DOHH2 (cell line): ENCODE measurements around the gene NR1H4.

Experiments
- H3F3A ChIP-seq: fragments of 200-600 bp; sonication (generic), shearing (Covaris generic); 2 replicates; pipeline ENCODE4 v1.6.0; 2016; ENCODE audit warnings: antibody characterized with exemption, mild to moderate bottlenecking; ENCODE audit not compliant: control insufficient read depth, insufficient read depth
- H3K27ac ChIP-seq: fragments of 200-600 bp; sonication (generic); 2 replicates; pipeline ENCODE4 v1.5.1; 2014; ENCODE audit warnings: low read depth, mild to moderate bottlenecking, low read length, moderate library complexity
- H3K27me3 ChIP-seq: fragments of 200-600 bp; sonication (generic); 2 replicates; pipeline ENCODE4 v1.6.1; 2014; ENCODE audit warnings: mild to moderate bottlenecking, low read length, mixed read lengths; ENCODE audit not compliant: control insufficient read depth
- H3K36me3 ChIP-seq: fragments of 200-600 bp; sonication (generic); 2 replicates; pipeline ENCODE4 v1.6.1; 2014; ENCODE audit warnings: mild to moderate bottlenecking, low read length, moderate library complexity, mixed read lengths; ENCODE audit not compliant: control insufficient read depth
- H3K4me1 ChIP-seq: fragments of 200-600 bp; sonication (generic); 2 replicates; pipeline ENCODE4 v1.6.1; 2014; ENCODE audit warnings: mild to moderate bottlenecking, low read length, mixed read lengths; ENCODE audit not compliant: control insufficient read depth
- H3K4me2 ChIP-seq: fragments of 200-600 bp; sonication (generic); 2 replicates; pipeline ENCODE4 v1.6.0; 2014; ENCODE audit warnings: mild to moderate bottlenecking, low read length, moderate library complexity
- H3K4me3 ChIP-seq: fragments of 200-600 bp; sonication (generic); 2 replicates; pipeline ENCODE4 v1.5.1; 2014; ENCODE audit warnings: mild to moderate bottlenecking, low read length, mixed read lengths
- H3K79me2 ChIP-seq: fragments of 200-600 bp; sonication (generic); 2 replicates; pipeline ENCODE4 v1.6.1; 2014; ENCODE audit warnings: mild to moderate bottlenecking, low read length, mixed read lengths; ENCODE audit not compliant: control insufficient read depth
- H3K9me2 ChIP-seq: fragments of 200-600 bp; sonication (generic); replicated peaks from 2 replicates; pipeline ENCODE4 v1.6.1; 2014; ENCODE audit warnings: mild to moderate bottlenecking, low read length, mixed read lengths; ENCODE audit not compliant: control insufficient read depth
- H3K9me3 ChIP-seq: fragments of 200-600 bp; sonication (generic); 2 replicates; pipeline ENCODE4 v1.6.1; 2014; ENCODE audit warnings: antibody characterized with exemption, low read length, mixed read lengths; ENCODE audit not compliant: control insufficient read depth, insufficient read depth
- H4K20me1 ChIP-seq: fragments of 200-600 bp; sonication (generic); 2 replicates; pipeline ENCODE4 v1.6.0; 2014; ENCODE audit warnings: low read depth, mild to moderate bottlenecking, antibody characterized with exemption, low read length, moderate library complexity; ENCODE audit not compliant: control insufficient read depth, insufficient read depth
- EZH2phosphoT487 ChIP-seq: fragments of 200-600 bp; sonication (generic); IDR thresholded peaks from 2 replicates; pipeline ENCODE4 v1.6.1; 2017; ENCODE audit warnings: borderline replicate concordance, mild to moderate bottlenecking, antibody characterized with exemption, low read length, moderate library complexity, mixed read lengths
- TF ChIP-seq, protein P1 (sequence below): fragments of 200-600 bp; sonication (generic); IDR thresholded peaks from one replicate; pipeline ENCODE4 v1.5.1; 2014; ENCODE audit warnings: antibody characterized with exemption, mild to moderate bottlenecking, low read depth, low read length; ENCODE audit not compliant: poor library complexity, severe bottlenecking

Gene NR1H4

GRCh38 chr12:100464529-100464928 lies 9.1 kb upstream of the NR1H4 start:
- Histone ChIP-seq H3K4me1 (no peaks in the 10 kb centered on the region), H3K79me2 (no peaks in the 10 kb centered on the region), H3K9me2 (no peaks in the 10 kb centered on the region; the same call in 1 of the 2 replicates), H3K4me2 (no peak overlapping the region), H3K36me3 (no peaks in the 10 kb centered on the region), H3K27me3 (no peaks in the 10 kb centered on the region), H3K27ac (no peak overlapping the region), H3F3A (no peaks in the 10 kb centered on the region), H4K20me1 (no peaks in the 10 kb centered on the region), H3K4me3 (no peak overlapping the region), H3K9me3 (no peaks in the 10 kb centered on the region)
- TF ChIP-seq EZH2phosphoT487, result no peak
- TF ChIP-seq, protein P1, sequence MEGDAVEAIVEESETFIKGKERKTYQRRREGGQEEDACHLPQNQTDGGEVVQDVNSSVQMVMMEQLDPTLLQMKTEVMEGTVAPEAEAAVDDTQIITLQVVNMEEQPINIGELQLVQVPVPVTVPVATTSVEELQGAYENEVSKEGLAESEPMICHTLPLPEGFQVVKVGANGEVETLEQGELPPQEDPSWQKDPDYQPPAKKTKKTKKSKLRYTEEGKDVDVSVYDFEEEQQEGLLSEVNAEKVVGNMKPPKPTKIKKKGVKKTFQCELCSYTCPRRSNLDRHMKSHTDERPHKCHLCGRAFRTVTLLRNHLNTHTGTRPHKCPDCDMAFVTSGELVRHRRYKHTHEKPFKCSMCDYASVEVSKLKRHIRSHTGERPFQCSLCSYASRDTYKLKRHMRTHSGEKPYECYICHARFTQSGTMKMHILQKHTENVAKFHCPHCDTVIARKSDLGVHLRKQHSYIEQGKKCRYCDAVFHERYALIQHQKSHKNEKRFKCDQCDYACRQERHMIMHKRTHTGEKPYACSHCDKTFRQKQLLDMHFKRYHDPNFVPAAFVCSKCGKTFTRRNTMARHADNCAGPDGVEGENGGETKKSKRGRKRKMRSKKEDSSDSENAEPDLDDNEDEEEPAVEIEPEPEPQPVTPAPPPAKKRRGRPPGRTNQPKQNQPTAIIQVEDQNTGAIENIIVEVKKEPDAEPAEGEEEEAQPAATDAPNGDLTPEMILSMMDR, result no peak

DNA sequence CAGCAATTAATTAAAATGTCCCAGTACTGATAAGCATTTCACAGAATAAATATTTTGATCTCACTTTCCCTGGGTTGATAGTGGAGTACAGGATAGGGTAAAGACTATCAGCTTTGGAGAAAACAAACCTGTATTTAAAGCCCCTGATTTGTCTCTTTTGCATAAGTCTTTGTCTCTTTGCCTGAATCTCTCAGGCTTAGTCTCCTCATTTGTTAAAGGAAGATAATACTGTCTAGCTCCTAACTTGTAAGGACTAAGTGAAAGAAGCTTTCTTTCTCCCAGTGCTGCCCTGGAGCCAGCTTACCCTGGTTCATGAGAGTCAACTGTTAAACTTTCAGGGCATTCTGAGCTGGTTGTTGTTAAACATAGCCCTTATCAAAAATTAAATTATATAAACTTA lies 5.5 kb upstream of the NR1H4 start:
- Histone ChIP-seq H3K4me1 (no peaks in the 10 kb centered on the region), H3K27me3 (no peaks in the 10 kb centered on the region), H3F3A (no peaks in the 10 kb centered on the region), H3K27ac (no peak overlapping the region), H3K36me3 (no peaks in the 10 kb centered on the region), H3K9me2 (no peaks in the 10 kb centered on the region; the same call in 1 of the 2 replicates), H3K79me2 (no peaks in the 10 kb centered on the region), H3K9me3 (no peaks in the 10 kb centered on the region), H3K4me3 (no peak overlapping the region), H4K20me1 (no peaks in the 10 kb centered on the region), H3K4me2 (no peak overlapping the region)
- TF ChIP-seq, protein P1, result no peak
- TF ChIP-seq EZH2phosphoT487, result no peak

- H3K79me2 ChIP-seq, result no peaks in the 10 kb centered on the region
- no peaks in the 10 kb centered on the region for H3K4me1 ChIP-seq
- H3K36me3 ChIP-seq, result no peaks in the 10 kb centered on the region
- H3K9me2 ChIP-seq, result no peaks in the 10 kb centered on the region
- H3F3A ChIP-seq, result no peaks in the 10 kb centered on the region
- H3K27ac ChIP-seq, result no peak overlapping the region
- no peaks in the 10 kb centered on the region for H3K27me3 ChIP-seq
- H3K4me2 ChIP-seq, result no peak overlapping the region
- H3K9me3 ChIP-seq, result no peaks in the 10 kb centered on the region
- TF ChIP-seq, protein P1, result no peak
- TF ChIP-seq EZH2phosphoT487, result no peak
- H3K4me3 ChIP-seq, result no peak overlapping the region
- H4K20me1 ChIP-seq, result no peaks in the 10 kb centered on the region
Observed at GRCh38 chr12:100472325-100472724, 1.3 kb upstream of the NR1H4 start.
